K562 (cell line): Measurements from ENCODE around the gene PDE2A. TPM values are rescaled to one million over a fixed set of nuclear protein-coding genes. Genes with fewer than 3 reads are reported as not detected.
A peak's percentile ranks its signal among the peaks of the same experiment; 100 is the strongest.

Source experiments
- ATAC-seq: fragments of 200-7000 bp; cut with Tn5 transposase; 3 replicates; pipeline ENCODE4 v1.9.1; 2020; ENCODE audit warnings: moderate library complexity
- BruUV-seq: library from RNA; stranded (reverse); fragments of 400-500 nt; replicated peaks from 2 replicates; lab custom pipeline; 2021; lab: Mats Ljungman, UMichigan
- CTCF ChIA-PET: fragments of 300-600 bp; formaldehyde crosslinking; extraction: SDS; loops from one replicate; lab custom pipeline; 2021; ENCODE audit warnings: low intra/inter-chr PET ratio; lab: Yijun Ruan, JAX
- POLR2A ChIA-PET: fragments of 300-600, 350-650 bp; sonication (Branson Sonifier 250); formaldehyde crosslinking; extraction: SDS; loops from one replicate; lab custom pipeline; 2021; ENCODE audit warnings: antibody characterized with exemption, inconsistent platforms; lab: Yijun Ruan, JAX
- DNase-seq, 4 experiments: peaks; one replicate each; pipeline versions ENCODE4 v3.0.0 to v3.0.0-alpha.2; 2011 to 2018; ENCODE audit warnings: low spot score in 3 of 4, mixed read lengths in 3 of 4; ENCODE audit errors: extremely low read depth in 1 of 4
- FAIRE-seq: peaks from 2 replicates; lab custom pipeline; 2011; peaks lifted over from hg19 to GRCh38; lab: Jason Lieb, UNC
- H2AFZ ChIP-seq: 2 replicates; pipeline ENCODE4 v1.6.0; 2011; ENCODE audit warnings: low read depth, low read length, control low read depth, inconsistent platforms
- H3K27ac ChIP-seq: fragments of 200-600 bp; 3 replicates; pipeline ENCODE4 v1.8.0; 2011; ENCODE audit warnings: low read depth, mild to moderate bottlenecking, control low read depth, inconsistent platforms, low read length, moderate library complexity, mixed read lengths; ENCODE audit errors: extremely low read depth
- H3K27me3 ChIP-seq, 2 experiments: fragments of 300-600 bp in 1 of 2; 2 replicates in 1 of 2; 3 replicates in 1 of 2; pipeline versions ENCODE4 v1.6.0 to v1.8.0; 2011; ENCODE audit warnings: inconsistent platforms in 2 of 2, low read length in 2 of 2, mild to moderate bottlenecking in 1 of 2, mixed read lengths in 1 of 2, moderate library complexity in 1 of 2; ENCODE audit not compliant: control insufficient read depth in 2 of 2, insufficient read depth in 2 of 2
- H3K36me3 ChIP-seq: fragments of 300-600 bp; 3 replicates; pipeline ENCODE4 v1.8.0; 2011; ENCODE audit warnings: mild to moderate bottlenecking, low read length, inconsistent platforms; ENCODE audit not compliant: control insufficient read depth, insufficient read depth
- H3K4me1 ChIP-seq, 2 experiments: fragments of 200-600 bp in 1 of 2; replicated peaks in 1 of 2; 2 replicates in 1 of 2; 3 replicates in 1 of 2; pipeline versions ENCODE4 v1.5.1 to v1.8.0; 2011; ENCODE audit warnings: inconsistent platforms in 2 of 2, low read length in 2 of 2, mild to moderate bottlenecking in 1 of 2, mixed read lengths in 1 of 2, moderate library complexity in 1 of 2; ENCODE audit not compliant: control insufficient read depth in 2 of 2, insufficient read depth in 2 of 2
- H3K4me2 ChIP-seq: 2 replicates; pipeline ENCODE4 v1.6.1; 2011; ENCODE audit warnings: low read length, control low read depth, inconsistent platforms, mixed read lengths; ENCODE audit not compliant: insufficient read depth
- H3K4me3 ChIP-seq: fragments of 200-600 bp; sonication (generic), shearing (Covaris generic); 2 replicates; pipeline ENCODE4 v1.5.1; 2016; ENCODE audit warnings: control low read depth, inconsistent platforms
- H3K79me2 ChIP-seq: fragments of 200-600 bp; 3 replicates; pipeline ENCODE4 v1.8.0; 2011; ENCODE audit warnings: low read length, inconsistent platforms; ENCODE audit not compliant: control insufficient read depth, insufficient read depth
- H3K9ac ChIP-seq, 2 experiments: 2 replicates each; pipeline versions ENCODE4 v1.6.0 to v1.6.1; 2011; ENCODE audit warnings: low read depth in 2 of 2, low read length in 2 of 2, control low read depth in 1 of 2, inconsistent platforms in 1 of 2, mild to moderate bottlenecking in 1 of 2, mixed read lengths in 1 of 2; ENCODE audit not compliant: insufficient read depth in 1 of 2
- H3K9me1 ChIP-seq: one replicate; pipeline ENCODE4 v1.6.0; 2011; ENCODE audit warnings: inconsistent platforms, mild to moderate bottlenecking, low read length, moderate library complexity; ENCODE audit not compliant: control insufficient read depth, insufficient read depth
- H3K9me3 ChIP-seq: replicated peaks from 2 replicates; pipeline ENCODE4 v1.5.1; 2011; ENCODE audit warnings: low read depth, low read length, inconsistent platforms; ENCODE audit not compliant: control insufficient read depth, insufficient read depth
- H4K20me1 ChIP-seq: replicated peaks from 2 replicates; pipeline ENCODE4 v1.6.1; 2011; ENCODE audit warnings: low read length, inconsistent platforms, mixed read lengths; ENCODE audit not compliant: control insufficient read depth, insufficient read depth
- CTCF ChIP-seq, 3 experiments: IDR thresholded peaks in 2 of 3; conservative IDR thresholded peaks in 1 of 3; 2 replicates each; pipeline ENCODE4 v1.5.1; 2011 to 2012; ENCODE audit warnings: low read length in 3 of 3, mild to moderate bottlenecking in 3 of 3, control low read depth in 2 of 3, improper control_type of control experiment in 1 of 3, inconsistent platforms in 1 of 3, low read depth in 1 of 3, mixed read lengths in 1 of 3, moderate library complexity in 1 of 3; ENCODE audit not compliant: insufficient read depth in 2 of 3
- DEAF1 ChIP-seq: fragments of 450-650 bp; formaldehyde crosslinking; IDR thresholded peaks from 2 replicates; pipeline ENCODE4 v1.4.0; 2020; ENCODE audit warnings: mild to moderate bottlenecking, moderate library complexity
- RAD21 ChIP-seq, 2 experiments: fragments of 250-450 bp in 1 of 2; fragments of 450-650 bp in 1 of 2; sonication (Bioruptor Pico) in 1 of 2; formaldehyde crosslinking in 1 of 2; IDR thresholded peaks in 1 of 2; conservative IDR thresholded peaks in 1 of 2; 2 replicates each; pipeline versions ENCODE4 v1.4.0 to v1.8.0; 2020 to 2022; ENCODE audit warnings: mild to moderate bottlenecking in 2 of 2, moderate library complexity in 1 of 2
- REST ChIP-seq, 2 experiments: fragments of 450-650 bp; formaldehyde crosslinking in 1 of 2; IDR thresholded peaks; 2 replicates each; pipeline versions ENCODE4 v1.4.0 to v1.6.1; 2014 to 2020; ENCODE audit warnings: mild to moderate bottlenecking in 2 of 2, borderline replicate concordance in 1 of 2, low read depth in 1 of 2
- SMC3 ChIP-seq: conservative IDR thresholded peaks from 2 replicates; pipeline ENCODE4 v1.6.1; 2011; ENCODE audit warnings: low read depth, low read length, improper control_type of control experiment; ENCODE audit not compliant: insufficient read depth
- ZBTB8A ChIP-seq: fragments of 450-650 bp; IDR thresholded peaks from 2 replicates; pipeline ENCODE4 v1.6.1; 2018; ENCODE audit warnings: mild to moderate bottlenecking, moderate library complexity; ENCODE audit not compliant: partially characterized antibody
- ZNF165 ChIP-seq: fragments of 250-450 bp; sonication (Bioruptor Pico); IDR thresholded peaks from 2 replicates; pipeline ENCODE4 v1.4.0; 2020; ENCODE audit warnings: borderline replicate concordance
- WGBS: fragments of 100-300 bp; shearing (Covaris generic); methylation state at CpG from one replicate; pipeline ENCODE4 v1.1.6; 2016; ENCODE audit warnings: low coverage, mixed read lengths; ENCODE audit not compliant: insufficient coverage; ENCODE audit errors: missing lambda C conversion rate; 5-methylcytosine and 5-hydroxymethylcytosine counted together
- in situ Hi-C: fragments of 300-500 bp; cut with MboI; formaldehyde crosslinking; loops from 4 replicates; pipeline ENCODE4 v1.15.0; 2018; ENCODE audit warnings: inconsistent platforms, mixed read lengths
- intact Hi-C: fragments of 100-400 bp; cut with micrococcal nuclease; formaldehyde crosslinking; loops from 2 replicates; pipeline ENCODE4 v1.14.2; 2022
- polyA plus RNA-seq, 8 experiments: library from polyadenylated mRNA; depleted of rRNA in 4 of 8; stranded (reverse) in 5 of 8; unstranded in 3 of 8; fragments of >200 nt; fragmentation: Nextera tagmentation in 2 of 8; fragmentation: Illumina TruSeq in 1 of 8; extraction: Ambion mirVana in 2 of 8; extraction: Trizol in 1 of 8; gene quantifications; 2 replicates each; pipeline versions ENCODE4 v1.2.1 to v1.2.3, GENCODE V29; 2011 to 2014; ENCODE audit warnings: inconsistent platforms in 1 of 8, missing spikeins in 1 of 8
- total RNA-seq, 7 experiments: library from RNA; depleted of rRNA in 6 of 7; stranded (reverse); fragments of >200 nt in 6 of 7; fragmentation: Illumina TruSeq in 2 of 7; extraction: Trizol in 2 of 7; gene quantifications; 2 replicates each; pipeline versions ENCODE4 v1.2.1 to v1.2.3, GENCODE V29; 2011 to 2021; ENCODE audit warnings: low replicate concordance in 1 of 7

The PDE2A gene
- total and polyA plus RNA-seq, 9 of the 15 experiments (the other 6 are each of a cell fraction or from before 2014, with no cell fraction given) = 0.07 to 15.2 (median 1.6) TPM; not detected in 1

- 1% methylated on average over 11 of the region's 11 CpGs for WGBS
Observed at GRCh38 chr11:72598906-72599305, 75.3 kb downstream of the PDE2A start.

More at GRCh38 chr11:72598906-72599305, 75.3 kb downstream of the PDE2A start:
- no TSS peak for BruUV-seq
- Histone ChIP-seq H4K20me1 (peaks cover 19% of the 10 kb centered on the region), H3K27ac (no peak overlapping the region), H3K9me3 (no peaks in the 10 kb centered on the region), H3K36me3 (no peaks in the 10 kb centered on the region), H3K9ac (no peak overlapping the region), H3K4me3 (no peak overlapping the region), H3K9me1 (peaks cover 5% of the 10 kb centered on the region), H3K79me2 (no peaks in the 10 kb centered on the region), H2AFZ (no peak overlapping the region), H3K4me2 (no peak overlapping the region), H3K4me1 (no peaks in the 10 kb centered on the region), H3K27me3 (peaks cover 13 to 68% of the 10 kb centered on the region in 2 experiments; a peak in 4 of 5 replicates)
- in situ Hi-C loops (loop anchor here (5.0 kb wide), 1 partner anchor 48 kb away; no protein-coding TSS in a partner anchor), intact Hi-C loops (loop anchor here (2.0 kb wide), 1 partner anchor 44 kb away; no protein-coding TSS in a partner anchor)
- CTCF ChIA-PET = interaction anchor here (0.7 to 2.5 kb wide), 3 partner anchors 44 to 105 kb away, joined by 3 to 8 read pairs (median 6); no protein-coding TSS in a partner anchor
- POLR2A ChIA-PET = no interaction called here
- TF ChIP-seq CTCF (IDR thresholded peaks at IDR 0.05 in 2 of 3, conservative IDR thresholded peaks at IDR 0.05 in 1 of 3; ENCODE audit: insufficient read depth in 2 of 3, low read depth in 1 of 3, low read length in 3 of 3) (peak; percentile 62 to 70 (median 68)), ZBTB8A (no peak), SMC3 (0 out of 2 replicates have a peak, but pooled peaks have one; percentile 33), RAD21 (CRISPR knock-in tag; conservative IDR thresholded peaks at IDR 0.05 in 1 of 2, IDR thresholded peaks at IDR 0.05 in 1 of 2) (peak; percentile 41 to 76), DEAF1 (CRISPR knock-in tag) (0 out of 2 replicates have a peak, but pooled peaks have one; percentile 12), ZNF165 (CRISPR knock-in tag) (no peak), REST (IDR thresholded peaks at IDR 0.05; ENCODE audit: borderline replicate concordance) (peak; percentile 41; the same call in 1 of the 2 replicates), REST (CRISPR knock-in tag; IDR thresholded peaks at IDR 0.05; ENCODE audit: low read depth) (no peak)
- FAIRE-seq (no peak), DNase-seq (peak; percentile 54 to 70 (median 60)), ATAC-seq (peak; percentile 89)
